Endothelial cell (in vitro differentiated cells): ENCODE data around the gene PLCL2. TPM values are rescaled to one million over a fixed set of nuclear protein-coding genes. Genes with fewer than 3 reads are reported as not detected.

ENCODE experiments used
- DNase-seq: peaks from one replicate; pipeline ENCODE4 v3.0.0; 2021; ENCODE audit warnings: low spot score
- H3K27ac Mint-ChIP-seq: one replicate; pipeline ENCODE4 v1.8.0; 2021; ENCODE audit warnings: mixed read lengths, inconsistent platforms; ENCODE audit not compliant: unreplicated experiment
- H3K27me3 Mint-ChIP-seq: one replicate; pipeline ENCODE4 v1.8.0; 2021; ENCODE audit warnings: mild to moderate bottlenecking, moderate library complexity, mixed read lengths, inconsistent platforms; ENCODE audit not compliant: unreplicated experiment
- H3K36me3 Mint-ChIP-seq: one replicate; pipeline ENCODE4 v1.8.0; 2021; ENCODE audit warnings: mild to moderate bottlenecking, low read depth, mixed read lengths, inconsistent platforms; ENCODE audit not compliant: unreplicated experiment
- H3K4me1 Mint-ChIP-seq: one replicate; pipeline ENCODE4 v1.8.0; 2021; ENCODE audit warnings: mild to moderate bottlenecking, mixed read lengths, inconsistent platforms; ENCODE audit not compliant: unreplicated experiment
- H3K4me3 Mint-ChIP-seq: one replicate; pipeline ENCODE4 v1.8.0; 2021; ENCODE audit warnings: mild to moderate bottlenecking, mixed read lengths, inconsistent platforms; ENCODE audit not compliant: unreplicated experiment
- H3K9me3 Mint-ChIP-seq: one replicate; pipeline ENCODE4 v1.8.0; 2021; ENCODE audit warnings: mixed read lengths, inconsistent platforms; ENCODE audit not compliant: unreplicated experiment
- total RNA-seq: library from RNA; stranded (reverse); fragmentation: NEBNext Ultra II Directional; extraction: Animal tissue kit (Norgen Biotek cat#: 25700); gene quantifications from one replicate; pipeline ENCODE4 v1.2.1, GENCODE V29; 2021; ENCODE audit not compliant: unreplicated experiment
- TF ChIP-seq, protein P1 (sequence below): fragments of 200-600 bp; sonication (generic); IDR thresholded peaks from one replicate; pipeline ENCODE4 v1.5.0; 2021; ENCODE audit warnings: antibody characterized with exemption; ENCODE audit not compliant: unreplicated experiment

PLCL2 gene
- total RNA-seq, 1 donor from 2014 or later = 18.8 TPM

DNA sequence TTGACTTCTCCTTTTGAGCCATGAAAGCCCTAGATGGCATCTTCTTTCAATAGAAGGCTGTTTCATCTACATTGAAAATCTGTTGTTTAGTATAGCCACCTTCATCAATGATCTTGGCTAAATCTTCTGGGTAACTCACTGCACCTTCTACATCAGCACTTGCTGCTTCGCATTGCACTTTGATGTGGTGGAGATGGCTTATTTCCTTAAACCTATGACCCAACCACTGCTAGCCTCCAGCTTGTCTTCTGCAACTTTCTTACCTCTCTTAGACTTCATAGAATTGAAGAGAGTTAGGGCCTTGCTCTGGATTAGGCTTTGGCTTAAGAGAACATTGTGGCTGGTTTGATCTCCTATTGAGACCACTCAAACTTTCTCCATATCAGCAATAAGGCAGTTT is 189.8 kb downstream of the PLCL2 start:
- Mint-ChIP-seq H3K36me3 (peaks cover 3% of the 10 kb centered on the region), H3K4me3 (no peak overlapping the region), H3K27me3 (no peaks in the 10 kb centered on the region), H3K9me3 (no peaks in the 10 kb centered on the region), H3K4me1 (peaks cover 21% of the 10 kb centered on the region), H3K27ac (no peak overlapping the region)
- DNase-seq = no peak
- TF ChIP-seq, protein P1, sequence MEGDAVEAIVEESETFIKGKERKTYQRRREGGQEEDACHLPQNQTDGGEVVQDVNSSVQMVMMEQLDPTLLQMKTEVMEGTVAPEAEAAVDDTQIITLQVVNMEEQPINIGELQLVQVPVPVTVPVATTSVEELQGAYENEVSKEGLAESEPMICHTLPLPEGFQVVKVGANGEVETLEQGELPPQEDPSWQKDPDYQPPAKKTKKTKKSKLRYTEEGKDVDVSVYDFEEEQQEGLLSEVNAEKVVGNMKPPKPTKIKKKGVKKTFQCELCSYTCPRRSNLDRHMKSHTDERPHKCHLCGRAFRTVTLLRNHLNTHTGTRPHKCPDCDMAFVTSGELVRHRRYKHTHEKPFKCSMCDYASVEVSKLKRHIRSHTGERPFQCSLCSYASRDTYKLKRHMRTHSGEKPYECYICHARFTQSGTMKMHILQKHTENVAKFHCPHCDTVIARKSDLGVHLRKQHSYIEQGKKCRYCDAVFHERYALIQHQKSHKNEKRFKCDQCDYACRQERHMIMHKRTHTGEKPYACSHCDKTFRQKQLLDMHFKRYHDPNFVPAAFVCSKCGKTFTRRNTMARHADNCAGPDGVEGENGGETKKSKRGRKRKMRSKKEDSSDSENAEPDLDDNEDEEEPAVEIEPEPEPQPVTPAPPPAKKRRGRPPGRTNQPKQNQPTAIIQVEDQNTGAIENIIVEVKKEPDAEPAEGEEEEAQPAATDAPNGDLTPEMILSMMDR = no peak

DNA sequence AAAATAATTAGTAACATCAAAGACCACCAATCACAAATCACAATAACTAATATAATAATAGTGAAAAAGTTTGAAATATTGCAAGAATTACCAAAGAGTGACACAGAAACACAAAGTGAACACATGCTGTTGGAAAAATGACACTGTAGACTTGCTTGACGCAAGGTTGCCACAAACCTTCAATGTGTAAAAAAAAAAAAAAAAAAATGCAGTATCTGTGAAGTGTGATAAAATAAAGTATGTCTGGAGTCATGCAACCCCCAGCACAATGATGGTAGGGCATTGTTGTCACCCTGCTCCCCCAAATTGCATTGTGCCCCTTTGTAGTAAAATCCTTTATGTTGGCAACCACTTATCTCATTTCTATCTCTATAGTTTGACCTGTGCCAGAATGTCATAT is 190.6 kb downstream of the PLCL2 start:
- Mint-ChIP-seq H3K36me3 (peaks cover 3% of the 10 kb centered on the region), H3K4me1 (peaks cover 15% of the 10 kb centered on the region), H3K27me3 (no peaks in the 10 kb centered on the region), H3K27ac (no peak overlapping the region), H3K4me3 (no peak overlapping the region), H3K9me3 (no peaks in the 10 kb centered on the region)
- DNase-seq = no peak
- TF ChIP-seq, protein P1 = no peak

DNA sequence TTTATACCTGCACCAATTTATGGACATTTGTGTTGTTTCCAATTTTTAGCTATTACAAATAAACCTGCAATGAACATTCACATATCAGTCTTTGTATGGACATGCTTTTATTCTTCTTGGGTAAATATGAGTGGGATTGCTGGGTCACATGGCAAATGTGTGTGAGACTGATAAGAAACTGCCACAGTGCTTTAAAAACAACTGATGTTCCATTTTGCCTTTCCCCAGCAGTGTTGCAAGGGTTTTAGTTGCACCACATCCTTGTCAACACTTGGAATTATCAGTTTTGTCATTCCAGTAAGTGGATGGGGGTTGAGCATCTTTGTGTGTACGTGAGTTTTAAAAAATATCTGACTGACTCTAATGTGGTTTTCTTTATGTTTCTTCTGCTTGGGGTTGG is 191.2 kb downstream of the PLCL2 start:
- Mint-ChIP-seq H3K27ac (no peak overlapping the region), H3K4me3 (no peak overlapping the region)
- TF ChIP-seq, protein P1 = no peak

DNA sequence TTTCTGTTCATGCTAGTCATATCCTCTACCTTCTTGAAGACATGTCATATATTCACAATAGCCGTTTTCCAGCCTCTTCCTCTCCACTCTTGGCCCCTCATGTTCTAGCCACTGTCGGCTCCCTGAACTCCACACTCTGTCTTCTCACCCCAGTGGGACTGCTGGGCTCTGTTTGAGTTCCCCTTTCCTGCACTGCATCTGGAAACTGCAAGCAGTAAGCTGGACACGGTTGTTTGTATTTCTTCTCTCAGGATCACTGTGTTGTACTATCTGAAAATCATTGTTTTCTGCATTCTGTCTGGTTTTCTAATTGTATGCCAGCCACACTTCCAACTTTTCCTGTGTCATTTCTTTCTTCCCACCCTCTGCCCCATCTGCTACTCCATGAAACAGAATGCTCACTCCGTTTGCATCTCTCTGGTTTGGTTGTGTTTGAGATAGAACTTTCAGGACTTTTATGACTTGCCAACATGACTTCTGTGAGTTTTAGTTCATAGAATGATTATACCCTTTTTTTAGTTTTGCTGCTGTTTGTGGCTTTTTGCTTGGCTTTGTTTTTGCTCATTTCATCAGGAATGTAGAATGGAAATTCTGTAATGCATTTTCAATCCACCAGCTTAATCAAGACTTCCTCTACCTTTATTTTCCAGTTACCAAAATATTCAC is 192.3 kb downstream of the PLCL2 start:
- no peak for DNase-seq
- Mint-ChIP-seq H3K4me3 (no peak overlapping the region), H3K27me3 (no peaks in the 10 kb centered on the region), H3K9me3 (no peaks in the 10 kb centered on the region), H3K4me1 (peaks cover 9% of the 10 kb centered on the region), H3K27ac (no peak overlapping the region), H3K36me3 (peaks cover 3% of the 10 kb centered on the region)
- TF ChIP-seq, protein P1 = no peak

More for the DNA sequence above, 191.2 kb downstream of the PLCL2 start:
- peaks cover 9% of the 10 kb centered on the region for H3K4me1 Mint-ChIP-seq
- H3K36me3 Mint-ChIP-seq = peaks cover 3% of the 10 kb centered on the region
- no peak for DNase-seq
- no peaks in the 10 kb centered on the region for H3K9me3 Mint-ChIP-seq
- H3K27me3 Mint-ChIP-seq = no peaks in the 10 kb centered on the region

DNA sequence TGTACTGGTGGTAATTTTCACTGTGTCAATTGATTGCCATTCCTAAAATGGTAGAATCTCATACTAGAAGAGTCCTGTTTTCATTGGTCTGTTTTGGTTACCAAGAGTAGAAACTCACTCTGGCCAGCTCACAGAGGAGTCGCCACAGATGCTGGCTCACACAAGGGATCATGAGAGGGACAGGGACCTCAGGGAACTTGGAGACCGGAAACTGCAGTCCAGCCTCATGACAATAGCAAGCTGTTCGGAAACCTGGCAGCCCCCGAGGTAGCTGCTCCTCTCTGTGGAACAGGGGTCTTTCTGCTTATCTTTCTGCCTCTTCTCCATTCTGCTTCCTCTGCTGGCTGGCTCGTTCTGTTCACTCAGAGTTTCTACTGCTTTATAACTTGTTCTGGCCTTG is 192.9 kb downstream of the PLCL2 start:
- Mint-ChIP-seq H3K27ac (no peak overlapping the region), H3K9me3 (no peaks in the 10 kb centered on the region), H3K4me1 (peaks cover 9% of the 10 kb centered on the region), H3K4me3 (no peak overlapping the region), H3K27me3 (no peaks in the 10 kb centered on the region), H3K36me3 (peaks cover 6% of the 10 kb centered on the region)
- DNase-seq = no peak
- TF ChIP-seq, protein P1 = no peak
